IMR-90 (cell line): Measurements from ENCODE around the gene LOC101059915.

Experiments
- ATAC-seq: fragments of 200-7000 bp; cut with Tn5 transposase; 2 replicates; pipeline ENCODE4 v1.9.1; 2020; ENCODE audit warnings: low read depth, mild to moderate bottlenecking, moderate library complexity
- BruUV-seq: library from RNA; stranded (reverse); fragments of 400-500 nt; replicated peaks from 2 replicates; lab custom pipeline; 2021; lab: Mats Ljungman, UMichigan
- CTCF ChIA-PET: fragments of 300-600 bp; formaldehyde crosslinking; extraction: SDS; loops from one replicate; lab custom pipeline; 2021; ENCODE audit warnings: antibody characterized with exemption; lab: Yijun Ruan, JAX
- POLR2A ChIA-PET: fragments of 300-600 bp; sonication (Branson Sonifier 250); formaldehyde crosslinking; loops from one replicate; lab custom pipeline; 2022; ENCODE audit warnings: antibody characterized with exemption; ENCODE audit not compliant: unreplicated experiment; lab: Charles Lee
- DNase-seq: peaks from one replicate; pipeline ENCODE4 v3.0.0; 2013
- H2AFZ ChIP-seq: replicated peaks from 2 replicates; pipeline ENCODE3; 2013; ENCODE audit warnings: low read length, mild to moderate bottlenecking; ENCODE audit not compliant: poor library complexity
- H2AK5ac ChIP-seq: 2 replicates; pipeline ENCODE4 v1.6.1; 2013; ENCODE audit warnings: low read depth, low read length, inconsistent platforms
- H2AK9ac ChIP-seq: replicated peaks from 2 replicates; pipeline ENCODE3; 2013; ENCODE audit warnings: mild to moderate bottlenecking, low read depth, low read length, moderate library complexity; ENCODE audit not compliant: poor library complexity
- H2BK120ac ChIP-seq: 2 replicates; pipeline ENCODE4 v1.6.1; 2013; ENCODE audit warnings: low read depth, low read length, inconsistent platforms
- H2BK15ac ChIP-seq: 3 replicates; pipeline ENCODE4 v1.6.1; 2013; ENCODE audit warnings: low read depth, low read length, inconsistent platforms
- H2BK20ac ChIP-seq: 2 replicates; pipeline ENCODE4 v1.6.1; 2013; ENCODE audit warnings: low read depth, mild to moderate bottlenecking, inconsistent platforms, low read length, moderate library complexity
- H2BK5ac ChIP-seq: 2 replicates; pipeline ENCODE4 v1.6.1; 2013; ENCODE audit warnings: mild to moderate bottlenecking, low read depth, low read length, inconsistent platforms; ENCODE audit not compliant: poor library complexity, severe bottlenecking
- H3K14ac ChIP-seq: replicated peaks from 2 replicates; pipeline ENCODE4 v1.6.1; 2013; ENCODE audit warnings: low read depth, low read length, inconsistent platforms
- H3K18ac ChIP-seq: 2 replicates; pipeline ENCODE4 v1.6.1; 2013; ENCODE audit warnings: low read depth, low read length, control low read depth
- H3K23ac ChIP-seq: 2 replicates; pipeline ENCODE4 v1.6.1; 2013; ENCODE audit warnings: low read depth, low read length, inconsistent platforms
- H3K27ac ChIP-seq: 2 replicates; pipeline ENCODE4 v1.5.1; 2013; ENCODE audit warnings: mild to moderate bottlenecking, control low read depth, low read length; ENCODE audit not compliant: insufficient read depth
- H3K27me3 ChIP-seq: 2 replicates; pipeline ENCODE4 v1.6.1; 2013; ENCODE audit warnings: low read length; ENCODE audit not compliant: control insufficient read depth, insufficient read depth
- H3K36me3 ChIP-seq: 2 replicates; pipeline ENCODE4 v1.6.1; 2013; ENCODE audit warnings: low read length, mixed read lengths; ENCODE audit not compliant: control insufficient read depth, insufficient read depth
- H3K4ac ChIP-seq: 2 replicates; pipeline ENCODE4 v1.6.1; 2013; ENCODE audit warnings: low read depth, low read length, inconsistent platforms
- H3K4me1 ChIP-seq: 2 replicates; pipeline ENCODE4 v1.6.1; 2013; ENCODE audit warnings: low read length, mixed read lengths; ENCODE audit not compliant: control insufficient read depth, insufficient read depth
- H3K4me2 ChIP-seq: 2 replicates; pipeline ENCODE4 v1.6.1; 2013; ENCODE audit warnings: low read depth, mild to moderate bottlenecking, control low read depth, low read length, moderate library complexity
- H3K4me3 ChIP-seq: 2 replicates; pipeline ENCODE4 v1.5.1; 2013; ENCODE audit warnings: low read depth, mild to moderate bottlenecking, control low read depth, low read length, moderate library complexity; ENCODE audit not compliant: insufficient read depth
- H3K56ac ChIP-seq: 2 replicates; pipeline ENCODE4 v1.6.1; 2013; ENCODE audit warnings: low read length, inconsistent platforms; ENCODE audit not compliant: insufficient read depth; ENCODE audit errors: extremely low read depth
- H3K79me1 ChIP-seq, 2 experiments: 2 replicates each; pipeline ENCODE4 v1.6.1; 2013; ENCODE audit warnings: low read length in 2 of 2, inconsistent platforms in 1 of 2, low read depth in 1 of 2
- H3K9ac ChIP-seq: 2 replicates; pipeline ENCODE4 v1.6.1; 2013; ENCODE audit warnings: low read depth, low read length, control low read depth
- H3K9me1 ChIP-seq: 2 replicates; pipeline ENCODE4 v1.6.1; 2013; ENCODE audit warnings: low read length, inconsistent platforms; ENCODE audit not compliant: insufficient read depth
- H3K9me3 ChIP-seq: 2 replicates; pipeline ENCODE4 v1.6.1; 2013; ENCODE audit warnings: low read length; ENCODE audit not compliant: control insufficient read depth, insufficient read depth
- H4K20me1 ChIP-seq: 2 replicates; pipeline ENCODE4 v1.6.1; 2013; ENCODE audit warnings: low read length, inconsistent platforms; ENCODE audit not compliant: insufficient read depth
- H4K5ac ChIP-seq: 2 replicates; pipeline ENCODE4 v1.6.1; 2013; ENCODE audit warnings: mild to moderate bottlenecking, low read depth, low read length, control low read depth
- H4K8ac ChIP-seq, 2 experiments: 2 replicates each; pipeline ENCODE4 v1.6.1; 2013; ENCODE audit warnings: low read depth in 2 of 2, low read length in 2 of 2, control low read depth in 1 of 2, inconsistent platforms in 1 of 2
- H4K91ac ChIP-seq: 2 replicates; pipeline ENCODE4 v1.6.1; 2013; ENCODE audit warnings: low read depth, low read length, inconsistent platforms; ENCODE audit not compliant: insufficient read depth
- CEBPB ChIP-seq: IDR thresholded peaks from 2 replicates; pipeline ENCODE4 v1.6.1; 2012; ENCODE audit warnings: low read depth, low read length, improper control_type of control experiment
- MAFK ChIP-seq: IDR thresholded peaks from 2 replicates; pipeline ENCODE4 v1.6.1; 2012; ENCODE audit warnings: low read depth, low read length, improper control_type of control experiment
- MAZ ChIP-seq: IDR thresholded peaks from 2 replicates; pipeline ENCODE4 v1.6.1; 2012; ENCODE audit warnings: low read depth, mild to moderate bottlenecking, low read length, improper control_type of control experiment, moderate library complexity, borderline replicate concordance
- MXI1 ChIP-seq: IDR thresholded peaks from 2 replicates; pipeline ENCODE4 v1.6.1; 2012; ENCODE audit warnings: low read depth, mild to moderate bottlenecking, low read length, moderate library complexity, borderline replicate concordance
- NFE2L2 ChIP-seq: fragments of 150-350 bp; IDR thresholded peaks from 2 replicates; pipeline ENCODE4 v1.6.1; 2016; ENCODE audit warnings: low read depth, mild to moderate bottlenecking, low read length
- SMC3 ChIP-seq: fragments of 150-350 bp; IDR thresholded peaks from 2 replicates; pipeline ENCODE4 v1.6.1; 2016; ENCODE audit warnings: low read depth, mild to moderate bottlenecking, antibody characterized with exemption, low read length, moderate library complexity
- whole genome bisulfite sequencing, 2 experiments: methylation state at CpG; one replicate each; pipeline versions ENCODE4 v1.1.5 to v1.1.7; 2013; ENCODE audit warnings: missing lambda C conversion rate in 2 of 2; ENCODE audit not compliant: insufficient read length in 1 of 2; ENCODE audit errors: extremely low coverage in 2 of 2; 5-methylcytosine and 5-hydroxymethylcytosine counted together
- dilution Hi-C: fragments of 300-500 bp; cut with HindIII; formaldehyde crosslinking; loops from one replicate; pipeline ENCODE4 v1.14.3; 2018; ENCODE audit warnings: low sequenced_read_pairs; ENCODE audit not compliant: unreplicated experiment
- in situ Hi-C: fragments of 300-500 bp; cut with MboI; formaldehyde crosslinking; loops from 3 replicates; pipeline ENCODE4 v1.14.3; 2019; ENCODE audit warnings: low sequenced_read_pairs, inconsistent platforms, mixed read lengths
- intact Hi-C: fragments of 100-400 bp; cut with micrococcal nuclease; formaldehyde crosslinking; loops from 2 replicates; pipeline ENCODE4 v1.10.0; 2022

The LOC101059915 gene

DNA sequence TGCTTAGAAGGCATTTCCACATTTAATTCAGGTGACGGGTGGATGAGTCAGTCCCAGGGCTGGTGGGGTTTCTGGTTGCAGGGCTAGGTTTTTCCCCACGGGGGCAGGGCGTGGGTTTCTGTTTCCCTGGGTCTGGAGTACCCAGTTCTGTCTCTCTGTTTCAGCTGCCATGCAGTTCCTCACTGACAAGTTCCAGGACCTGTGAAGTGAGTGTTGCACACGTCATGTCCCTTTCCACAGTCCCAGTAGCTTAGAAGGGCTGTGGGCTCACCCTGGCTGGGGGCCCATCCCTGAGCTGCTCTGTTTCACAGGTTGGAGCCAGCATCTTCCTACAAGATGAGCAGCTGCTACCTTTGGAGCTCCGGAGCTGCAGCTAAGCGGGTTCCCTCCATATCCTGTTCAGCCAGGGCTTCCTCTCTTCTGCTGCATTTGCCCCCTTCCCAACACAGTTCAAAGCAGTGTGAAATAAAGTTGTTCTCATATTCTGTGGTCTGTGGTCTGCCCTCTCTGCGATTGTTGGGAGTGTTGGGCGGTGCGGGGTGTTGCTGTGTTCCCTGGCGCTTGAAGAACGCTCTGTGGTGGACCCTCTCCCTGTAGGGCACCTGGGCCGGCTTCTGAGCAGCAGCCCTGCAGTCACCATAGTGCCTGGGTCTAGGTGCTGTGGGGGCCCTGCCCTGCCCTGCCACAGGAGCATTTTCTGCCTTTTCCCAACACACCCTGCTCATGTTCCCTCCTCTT is 3.9 kb downstream of the LOC101059915 start:
- DNase-seq: no peak
- Histone ChIP-seq H4K20me1 (no peaks in the 10 kb centered on the region), H3K4ac (no peak overlapping the region), H3K27me3 (peaks cover 16% of the 10 kb centered on the region), H2AK5ac (no peak overlapping the region), H3K4me3 (no peak overlapping the region), H3K18ac (no peak overlapping the region), H3K79me1 (no peaks in the 10 kb centered on the region), H4K91ac (no peak overlapping the region), H3K27ac (no peak overlapping the region), H3K9me3 (peaks cover 2% of the 10 kb centered on the region; the same call in 1 of the 2 replicates), H2AK9ac (no peak overlapping the region), H3K4me2 (no peak overlapping the region), H3K4me1 (no peaks in the 10 kb centered on the region), H3K23ac (no peak overlapping the region), H3K56ac (no peak overlapping the region), H3K14ac (no peak overlapping the region), H2BK20ac (no peak overlapping the region), H3K36me3 (no peaks in the 10 kb centered on the region), H4K8ac (no peak overlapping the region), H2BK5ac (no peak overlapping the region), H3K9ac (no peak overlapping the region), H4K5ac (no peak overlapping the region), H2AFZ (no peak overlapping the region), H2BK120ac (no peak overlapping the region), H3K9me1 (no peaks in the 10 kb centered on the region), H2BK15ac (no peak overlapping the region)
- dilution Hi-C loops (no loop called here), intact Hi-C loops (no loop called here), in situ Hi-C loops (loop anchor here (25.0 kb wide), 1 partner anchor 191 kb away; no protein-coding TSS in a partner anchor)
- CTCF ChIA-PET: no interaction called here
- no TSS peak for BruUV-seq
- WGBS, 2 experiments: 51% methylated on average over 6 of the region's 12 CpGs; no CpG with 5 or more reads in 1 of the 2 experiments
- TF ChIP-seq NFE2L2 (no peak), MXI1 (no peak), MAZ (no peak), SMC3 (no peak), MAFK (no peak), CEBPB (no peak)
- POLR2A ChIA-PET: no interaction called here
- no peak for ATAC-seq
